H7 (cell line): ENCODE results near the gene SLIT1. TPM values are rescaled to one million over a fixed set of nuclear protein-coding genes. Genes with fewer than 3 reads are reported as not detected.

ENCODE experiments used
- DNase-seq: peaks from one replicate; pipeline ENCODE4 v3.0.0; 2012
- H3K27me3 ChIP-seq: 2 replicates; pipeline ENCODE4 v1.6.0; 2011; ENCODE audit warnings: mild to moderate bottlenecking, low read length; ENCODE audit not compliant: control insufficient read depth, insufficient read depth
- H3K36me3 ChIP-seq: replicated peaks from 2 replicates; pipeline ENCODE4 v1.5.1; 2011; ENCODE audit warnings: low read length; ENCODE audit not compliant: control insufficient read depth, insufficient read depth
- H3K4me3 ChIP-seq: 2 replicates; pipeline ENCODE4 v1.5.1; 2011; ENCODE audit warnings: low read depth, mild to moderate bottlenecking, control low read depth, low read length, moderate library complexity; ENCODE audit not compliant: insufficient read depth
- total RNA-seq: library from RNA; depleted of rRNA; stranded (reverse); fragments of >200 nt; shearing (Covaris generic); gene quantifications from 2 replicates; pipeline ENCODE4 v1.2.3, GENCODE V29; 2014

Gene SLIT1
- total RNA-seq, 1 experiment from 2014 or later, result 0.28 TPM

DNA sequence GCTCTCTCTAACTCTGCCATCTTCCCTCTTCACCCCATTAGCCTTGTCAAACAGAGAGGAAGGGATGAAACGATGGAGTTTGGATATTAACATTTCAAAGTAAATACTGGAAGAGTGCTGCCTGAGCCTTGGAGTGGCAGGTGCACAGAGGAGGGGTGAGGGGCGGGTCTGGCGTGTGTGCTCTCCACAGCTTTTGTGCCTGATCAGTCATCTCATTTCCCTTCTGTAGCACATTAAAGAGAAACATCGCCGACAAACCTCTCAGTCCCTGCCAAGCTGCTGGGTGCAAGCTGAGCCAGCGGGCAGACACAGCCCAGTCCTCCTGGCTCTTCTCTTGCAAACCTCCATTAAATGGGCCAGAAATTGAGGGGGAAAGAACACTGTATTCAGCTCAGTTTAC, 76.2 kb downstream of the SLIT1 start:
- DNase-seq, result no peak
- no peaks in the 10 kb centered on the region for H3K36me3 ChIP-seq
- H3K27me3 ChIP-seq, result no peaks in the 10 kb centered on the region

GRCh38 chr10:97107551-97107950, 78.2 kb downstream of the SLIT1 start:
- no peaks in the 10 kb centered on the region for H3K27me3 ChIP-seq

More for the DNA sequence above, 76.2 kb downstream of the SLIT1 start:
- no peak overlapping the region for H3K4me3 ChIP-seq

DNA sequence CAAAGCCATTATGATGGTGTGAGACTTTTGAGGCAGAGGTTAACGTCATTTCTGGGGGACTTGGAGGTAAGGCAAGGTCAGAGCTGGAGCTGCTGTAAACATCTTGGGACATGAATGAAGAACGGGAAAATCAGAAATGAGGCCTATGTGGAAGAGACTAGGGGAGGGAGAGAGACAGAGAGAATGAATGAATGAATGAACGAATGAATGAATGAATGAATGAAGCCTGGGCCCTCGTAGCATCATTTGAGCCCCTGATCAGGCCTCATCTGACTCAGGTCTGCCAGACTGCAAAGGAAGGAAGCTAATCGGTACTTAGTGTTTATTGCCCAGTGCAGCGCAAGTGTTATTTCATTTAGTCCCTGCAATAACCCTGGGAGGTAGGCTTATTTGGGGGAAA, 79.6 kb downstream of the SLIT1 start:
- no peaks in the 10 kb centered on the region for H3K36me3 ChIP-seq
- no peak overlapping the region for H3K4me3 ChIP-seq
- H3K27me3 ChIP-seq, result no peaks in the 10 kb centered on the region
- no peak for DNase-seq

More at GRCh38 chr10:97107551-97107950, 78.2 kb downstream of the SLIT1 start:
- H3K4me3 ChIP-seq, result no peak overlapping the region
- no peak for DNase-seq
- no peaks in the 10 kb centered on the region for H3K36me3 ChIP-seq

GRCh38 chr10:97105303-97105702, 80.5 kb downstream of the SLIT1 start:
- no peaks in the 10 kb centered on the region for H3K36me3 ChIP-seq
- H3K27me3 ChIP-seq, result no peaks in the 10 kb centered on the region
- no peak for DNase-seq
- no peak overlapping the region for H3K4me3 ChIP-seq

- DNase-seq, result no peak
- H3K4me3 ChIP-seq, result no peak overlapping the region
These were observed 82.3 kb downstream of the SLIT1 start for GRCh38 chr10:97103316-97104080.

DNA sequence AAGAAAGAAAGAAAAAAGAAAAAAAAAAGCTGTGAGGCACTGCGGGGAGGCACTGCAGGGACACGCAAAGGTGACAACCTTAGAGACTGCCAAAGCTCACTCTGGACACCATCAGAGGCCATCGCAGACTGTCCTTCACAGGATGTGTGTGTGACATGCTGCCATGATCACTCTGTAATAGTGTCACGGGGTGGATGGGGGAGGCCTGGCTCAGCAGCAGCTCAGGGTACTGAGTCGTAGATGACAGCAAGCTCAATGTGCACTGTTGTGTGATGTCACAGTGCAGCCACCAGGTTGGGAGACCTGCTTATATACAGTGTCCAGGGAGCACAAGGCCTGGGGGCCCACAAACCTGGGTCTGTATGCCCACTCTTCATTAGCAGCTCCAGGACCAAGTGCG, 83.3 kb downstream of the SLIT1 start:
- H3K4me3 ChIP-seq, result no peak overlapping the region
- H3K36me3 ChIP-seq, result no peaks in the 10 kb centered on the region
- no peak for DNase-seq
- H3K27me3 ChIP-seq, result no peaks in the 10 kb centered on the region

More at GRCh38 chr10:97103316-97104080, 82.3 kb downstream of the SLIT1 start:
- no peaks in the 10 kb centered on the region for H3K36me3 ChIP-seq
- H3K27me3 ChIP-seq, result no peaks in the 10 kb centered on the region

DNA sequence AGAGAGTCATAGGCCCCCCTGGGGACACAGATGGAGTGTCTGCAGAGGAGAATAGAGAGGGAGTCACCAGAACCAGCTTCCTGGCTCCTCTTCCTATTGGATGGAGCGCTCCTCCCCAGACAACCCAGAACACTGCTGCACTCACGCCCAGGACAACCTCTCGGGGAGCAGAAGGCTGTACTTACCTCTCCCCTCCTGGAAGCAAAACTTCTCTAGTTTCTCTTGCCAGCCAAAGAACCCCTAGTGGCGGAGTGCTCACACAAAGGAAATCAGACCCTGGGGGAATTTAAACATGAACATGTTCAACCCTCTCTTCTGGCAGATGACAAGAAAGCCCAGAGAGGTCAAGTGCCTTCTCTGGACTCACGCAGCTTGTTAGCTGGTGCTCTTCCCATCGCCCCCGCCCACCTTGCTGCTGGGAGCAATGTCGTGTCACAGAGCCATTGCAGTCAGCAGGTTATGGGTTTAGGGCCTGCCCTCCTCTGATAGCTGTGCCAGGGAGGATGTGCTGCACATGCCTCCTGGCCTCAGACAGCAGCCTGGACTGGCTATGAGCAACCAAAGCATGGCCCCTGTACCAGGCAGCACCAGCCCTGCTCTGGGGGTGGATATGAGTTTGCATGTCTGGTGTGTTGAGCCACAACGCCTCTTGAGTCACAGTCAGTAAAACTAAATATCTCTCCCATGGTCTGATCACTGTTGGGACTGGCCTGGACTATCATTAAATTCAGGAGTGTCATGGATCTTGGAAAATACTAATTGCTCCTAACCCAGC, 84.4 kb downstream of the SLIT1 start:
- no peaks in the 10 kb centered on the region for H3K27me3 ChIP-seq

DNA sequence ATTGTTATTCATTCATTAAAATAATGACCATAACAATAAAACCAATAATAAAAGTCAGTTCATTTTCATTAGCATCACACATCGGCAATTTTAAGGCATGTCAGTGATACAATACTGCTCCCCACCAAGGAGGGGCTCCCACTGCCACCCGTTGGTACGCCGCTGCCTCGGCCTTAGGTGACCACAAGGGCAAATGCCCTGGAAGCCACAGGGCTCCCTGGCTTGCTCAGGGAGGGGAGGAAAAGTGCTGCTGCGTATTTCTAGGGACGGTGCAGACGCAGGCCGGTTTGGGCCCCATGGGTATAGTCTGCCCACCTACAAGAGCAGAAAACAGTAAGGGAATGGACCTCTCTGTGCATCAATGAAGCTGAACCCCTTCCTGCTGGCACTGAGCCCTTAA, 85.1 kb downstream of the SLIT1 start:
- Histone ChIP-seq H3K4me3 (no peak overlapping the region), H3K27me3 (no peaks in the 10 kb centered on the region), H3K36me3 (no peaks in the 10 kb centered on the region)
- peak; percentile 61 for DNase-seq

More for the DNA sequence above, 84.4 kb downstream of the SLIT1 start:
- DNase-seq, result peak; percentile 65
- H3K4me3 ChIP-seq, result no peak overlapping the region
- H3K36me3 ChIP-seq, result no peaks in the 10 kb centered on the region

GRCh38 chr10:97099868-97100267, 85.9 kb downstream of the SLIT1 start:
- no peak for DNase-seq
- H3K27me3 ChIP-seq, result no peaks in the 10 kb centered on the region
- H3K4me3 ChIP-seq, result no peak overlapping the region
- H3K36me3 ChIP-seq, result no peaks in the 10 kb centered on the region

GRCh38 chr10:97099089-97099488, 86.7 kb downstream of the SLIT1 start:
- Histone ChIP-seq H3K27me3 (no peaks in the 10 kb centered on the region), H3K36me3 (no peaks in the 10 kb centered on the region), H3K4me3 (no peak overlapping the region)
- DNase-seq, result no peak

- H3K36me3 ChIP-seq, result no peaks in the 10 kb centered on the region
- no peak overlapping the region for H3K4me3 ChIP-seq
- H3K27me3 ChIP-seq, result no peaks in the 10 kb centered on the region
- no peak for DNase-seq
These were observed 88.7 kb downstream of the SLIT1 start for GRCh38 chr10:97097084-97097433.

GRCh38 chr10:97096261-97097083, 89.3 kb downstream of the SLIT1 start:
- Histone ChIP-seq H3K4me3 (no peak overlapping the region), H3K27me3 (no peaks in the 10 kb centered on the region), H3K36me3 (no peaks in the 10 kb centered on the region)
- DNase-seq, result peak; percentile 63

DNA sequence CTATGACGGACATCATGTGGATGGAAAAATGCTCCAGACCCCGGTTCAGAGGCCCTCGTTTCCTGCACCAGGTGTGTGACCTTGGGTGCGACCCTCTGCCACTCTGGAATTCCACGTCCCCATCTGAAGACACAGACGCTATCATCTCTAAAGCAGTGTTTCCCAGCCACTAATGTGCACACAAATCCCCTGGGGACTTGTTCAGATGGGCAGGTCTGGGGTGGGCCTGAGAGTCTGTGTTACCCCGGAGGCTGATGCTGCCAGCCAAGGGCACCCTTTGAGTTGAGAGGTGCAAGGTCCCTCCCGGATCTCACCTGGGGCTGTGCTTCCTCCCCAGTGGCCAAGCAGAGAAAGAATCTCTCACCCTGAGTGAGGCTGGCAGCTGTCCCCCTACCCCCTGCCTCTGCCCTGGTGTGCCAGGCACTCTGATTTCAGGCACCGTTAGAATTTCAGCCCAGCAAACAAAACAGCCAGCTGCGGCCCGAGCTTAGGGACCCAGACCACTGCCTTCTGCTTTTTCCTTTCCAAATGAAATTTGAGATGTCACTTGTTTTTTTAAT, 90.0 kb downstream of the SLIT1 start:
- no peaks in the 10 kb centered on the region for H3K36me3 ChIP-seq
- H3K27me3 ChIP-seq, result no peaks in the 10 kb centered on the region
- no peak overlapping the region for H3K4me3 ChIP-seq
- peak; percentile 41 for DNase-seq

GRCh38 chr10:97090644-97091043, 95.1 kb downstream of the SLIT1 start:
- no peaks in the 10 kb centered on the region for H3K27me3 ChIP-seq
- H3K36me3 ChIP-seq, result no peaks in the 10 kb centered on the region
- H3K4me3 ChIP-seq, result no peak overlapping the region
- peak; percentile 50 for DNase-seq
